Measurements from ENCODE around the gene SLC25A42. TPM values are rescaled to one million over a fixed set of nuclear protein-coding genes. Genes with fewer than 3 reads are reported as not detected.
A peak's percentile ranks its signal among the peaks of the same experiment; 100 is the strongest.

The SLC25A42 gene
- total and polyA plus RNA-seq, 2 of the 13 experiments (the other 11 are each of a cell fraction or from before 2014, with no cell fraction given): 12.8 to 18.3 TPM

- TF ChIP-seq SP2 (CRISPR knock-in tag; IDR thresholded peaks at IDR 0.05): peak; percentile 98
- TF ChIP-seq HNF1A (IDR thresholded peaks at IDR 0.05; ENCODE audit: low read depth): no peak
- TF ChIP-seq HNF1A (CRISPR knock-in tag; IDR thresholded peaks at IDR 0.05; ENCODE audit: borderline replicate concordance): no peak
- TF ChIP-seq KAT7 (CRISPR knock-in tag; IDR thresholded peaks at IDR 0.05; ENCODE audit: borderline replicate concordance): no peak
- no peak for TF ChIP-seq ELF4 (CRISPR knock-in tag; IDR thresholded peaks at IDR 0.05; ENCODE audit: borderline replicate concordance)
- no peak for TF ChIP-seq HES4 (CRISPR knock-in tag; IDR thresholded peaks at IDR 0.05; ENCODE audit: borderline replicate concordance)
- TF ChIP-seq TAF15 (IDR thresholded peaks at IDR 0.05; ENCODE audit: low read depth, low read length, poor library complexity, severe bottlenecking): no peak
- TF ChIP-seq SCMH1 (CRISPR knock-in tag; IDR thresholded peaks at IDR 0.05; ENCODE audit: borderline replicate concordance): no peak
- no peak for TF ChIP-seq ZBTB33 (CRISPR knock-in tag; IDR thresholded peaks at IDR 0.05)
- no peak for TF ChIP-seq ZNF563 (CRISPR knock-in tag; IDR thresholded peaks at IDR 0.05)
- TF ChIP-seq ZSCAN29 (CRISPR knock-in tag; conservative IDR thresholded peaks at IDR 0.05): 0 out of 2 replicates have a peak, but pooled peaks have one; percentile 41
- no peak for TF ChIP-seq ZBED4 (CRISPR knock-in tag; IDR thresholded peaks at IDR 0.05; ENCODE audit: borderline replicate concordance)
- no peak for TF ChIP-seq CCDC6 (CRISPR knock-in tag; IDR thresholded peaks at IDR 0.05)
- TF ChIP-seq ZHX1 (CRISPR knock-in tag; IDR thresholded peaks at IDR 0.05; ENCODE audit: low read depth): 0 out of 2 replicates have a peak, but pooled peaks have one; percentile 38
Measured at GRCh38 chr19:19138109-19138981, 74.6 kb downstream of the SLC25A42 start, which contains the start of gene TMEM161A (continued).

All from HepG2 (cell line).